GM19025 (cell line): ENCODE measurements around the gene TIMM10.

ENCODE experiments used
- ATAC-seq: cut with Tn5 transposase; IDR thresholded peaks from one replicate; pipeline ENCODE4 v1.9.1; 2021; ENCODE audit warnings: mild to moderate bottlenecking, low read depth, moderate library complexity; ENCODE audit not compliant: unreplicated experiment

TIMM10 gene, protein sequence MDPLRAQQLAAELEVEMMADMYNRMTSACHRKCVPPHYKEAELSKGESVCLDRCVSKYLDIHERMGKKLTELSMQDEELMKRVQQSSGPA

DNA sequence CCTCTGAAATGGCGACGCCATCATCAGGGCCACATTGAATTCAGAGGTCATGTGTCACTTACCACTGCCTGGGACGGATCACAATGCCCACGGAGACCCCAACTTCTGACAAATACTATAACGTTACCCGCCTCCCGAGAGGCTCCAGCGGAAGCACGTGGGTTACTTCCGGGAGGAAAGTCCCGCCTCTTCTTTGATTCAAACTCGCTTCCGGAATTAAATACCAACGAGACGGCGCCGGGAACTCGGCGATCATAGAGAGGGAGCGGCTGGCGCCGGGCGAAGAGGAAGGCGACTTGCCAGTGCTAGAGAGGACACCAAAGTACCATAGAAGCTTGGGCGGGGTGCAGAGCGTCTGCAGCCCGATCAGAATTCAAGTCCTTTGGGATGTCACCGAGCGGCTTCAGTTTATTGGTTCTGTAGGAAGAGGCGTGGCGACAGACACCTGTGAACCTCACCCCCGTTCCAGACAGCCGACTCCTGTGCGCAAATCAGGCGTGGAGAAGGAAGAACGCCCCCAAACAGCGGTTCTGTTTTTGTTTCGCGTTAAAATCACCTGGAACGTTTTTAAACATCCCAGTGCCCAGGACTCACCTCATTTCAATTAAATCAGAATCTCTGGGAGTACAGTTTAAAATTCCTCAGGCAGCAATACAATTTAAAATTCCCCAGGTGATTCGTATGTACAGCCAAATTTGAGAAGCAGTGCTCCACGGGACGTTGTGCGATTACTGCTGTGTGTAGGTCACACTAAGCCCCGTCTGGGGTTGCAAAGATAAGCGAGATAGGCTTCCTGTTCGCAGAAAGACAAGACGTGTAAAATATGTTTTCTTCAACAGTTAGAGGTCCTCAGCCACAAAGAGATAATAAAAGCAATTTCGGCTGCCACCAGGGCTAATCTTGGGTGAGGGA, at the start of gene TIMM10:
TSS of gene TIMM10 (minus strand) at position 159 of the 912 bp plus-strand sequence. CDS start 565 bp downstream, outside the sequence.
- peak; percentile 99 for ATAC-seq

DNA sequence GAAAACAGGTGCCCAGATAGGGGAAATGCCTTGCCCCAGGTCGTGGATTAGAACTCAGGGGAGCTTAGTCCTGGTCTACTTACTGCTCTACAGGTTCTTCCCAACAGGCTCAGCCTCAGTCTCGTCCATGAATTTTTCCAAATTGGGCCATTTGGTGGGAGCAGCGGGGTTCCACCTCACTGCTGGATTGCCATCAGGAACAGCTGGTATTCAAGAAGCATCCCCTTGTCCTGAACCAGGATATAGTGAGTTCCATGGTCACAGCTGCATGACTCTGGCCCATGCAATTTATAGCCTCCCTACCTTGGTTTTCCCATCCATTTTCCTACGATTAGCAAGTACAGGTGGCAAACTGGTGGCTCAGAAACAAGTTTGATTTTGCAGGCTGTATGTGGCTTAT, 43.5 kb upstream of the TIMM10 start:
- ATAC-seq, result no peak

DNA sequence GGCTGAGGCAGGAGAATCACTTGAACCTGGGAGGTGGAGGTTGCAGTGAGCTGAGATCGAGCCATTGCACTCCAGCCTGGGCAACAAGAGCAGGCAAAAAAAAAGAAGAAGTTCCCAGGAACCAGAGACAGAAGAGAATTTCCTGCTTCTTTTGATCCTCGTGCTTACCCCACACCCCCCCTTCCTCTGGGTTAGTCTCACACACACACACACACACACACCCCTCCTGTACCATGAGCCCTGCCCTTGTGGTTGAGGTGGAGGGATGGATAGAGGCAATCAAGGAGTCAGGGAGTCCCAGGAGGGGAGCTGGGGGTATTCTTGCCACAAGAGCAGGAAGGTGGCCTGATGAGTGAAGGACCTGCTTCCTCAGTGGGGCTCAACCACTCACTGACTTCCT, 41.1 kb upstream of the TIMM10 start:
- no peak for ATAC-seq

DNA sequence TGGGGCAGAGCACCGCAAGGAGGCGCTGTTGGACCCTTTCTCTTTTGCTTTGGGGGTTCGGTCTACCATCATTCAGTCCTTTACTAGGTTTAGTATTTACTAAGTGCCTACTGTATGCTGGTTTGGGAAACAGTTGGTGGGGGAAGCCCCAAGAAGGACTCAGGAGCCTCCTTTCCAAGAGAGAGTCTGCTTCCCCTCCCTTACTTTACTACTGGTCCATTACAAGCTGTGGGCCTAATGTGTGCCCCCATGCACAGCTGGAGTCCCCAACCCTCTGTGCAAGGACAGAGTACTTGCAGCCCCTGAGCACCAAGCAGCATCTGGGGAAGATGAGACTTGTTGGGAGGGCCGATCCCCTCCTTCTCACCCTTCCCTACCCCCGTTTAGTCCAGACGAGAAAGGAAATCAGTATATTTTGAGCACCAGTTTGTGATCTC, 37.8 kb upstream of the TIMM10 start:
- peak; percentile 4 for ATAC-seq

DNA sequence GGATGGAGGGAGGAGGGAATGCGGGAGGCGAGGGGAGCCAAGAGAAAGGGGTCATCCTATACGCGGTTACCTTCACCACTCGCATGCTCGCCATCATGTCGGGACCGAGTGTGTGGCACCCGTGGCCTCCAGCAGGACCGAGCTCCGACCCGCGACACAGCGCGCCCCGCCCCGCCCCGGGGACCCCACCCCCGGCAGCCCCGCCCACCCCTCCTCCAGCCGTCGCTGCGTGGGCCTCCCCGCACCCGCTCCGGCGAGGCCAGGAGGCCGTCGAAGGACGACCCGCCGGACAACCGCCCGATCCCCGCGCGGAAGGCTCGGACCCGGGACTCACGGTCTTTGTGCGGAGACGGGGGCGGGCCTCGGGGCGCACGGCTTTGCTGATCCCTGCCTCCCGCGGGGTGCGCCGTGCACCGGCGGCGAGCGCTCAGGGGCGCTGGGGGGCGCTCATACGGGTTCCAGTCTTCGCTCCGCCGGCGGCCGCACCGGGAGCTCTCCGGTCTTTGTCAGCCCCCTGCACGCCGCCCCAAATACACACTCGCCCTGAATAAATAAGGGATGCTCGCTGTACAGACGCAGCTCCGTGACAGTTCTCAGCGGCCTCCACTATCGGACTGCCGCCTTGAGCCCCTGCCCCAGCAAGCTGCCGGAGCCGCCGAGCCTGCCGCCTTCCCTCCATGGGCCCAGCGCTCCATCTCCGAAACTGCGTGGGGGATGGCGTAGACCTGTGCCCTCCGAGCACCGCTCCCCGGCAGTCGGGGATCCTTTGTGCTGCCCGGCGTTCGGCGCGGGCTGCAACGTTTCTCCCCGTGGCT, 37.2 kb upstream of the TIMM10 start, which contains the start of gene UBE2L6:
TSS of gene UBE2L6 (minus strand) at position 158 of the 815 bp plus-strand sequence. CDS start at position 97, 61 bp downstream.
- peak; percentile 45 for ATAC-seq

DNA sequence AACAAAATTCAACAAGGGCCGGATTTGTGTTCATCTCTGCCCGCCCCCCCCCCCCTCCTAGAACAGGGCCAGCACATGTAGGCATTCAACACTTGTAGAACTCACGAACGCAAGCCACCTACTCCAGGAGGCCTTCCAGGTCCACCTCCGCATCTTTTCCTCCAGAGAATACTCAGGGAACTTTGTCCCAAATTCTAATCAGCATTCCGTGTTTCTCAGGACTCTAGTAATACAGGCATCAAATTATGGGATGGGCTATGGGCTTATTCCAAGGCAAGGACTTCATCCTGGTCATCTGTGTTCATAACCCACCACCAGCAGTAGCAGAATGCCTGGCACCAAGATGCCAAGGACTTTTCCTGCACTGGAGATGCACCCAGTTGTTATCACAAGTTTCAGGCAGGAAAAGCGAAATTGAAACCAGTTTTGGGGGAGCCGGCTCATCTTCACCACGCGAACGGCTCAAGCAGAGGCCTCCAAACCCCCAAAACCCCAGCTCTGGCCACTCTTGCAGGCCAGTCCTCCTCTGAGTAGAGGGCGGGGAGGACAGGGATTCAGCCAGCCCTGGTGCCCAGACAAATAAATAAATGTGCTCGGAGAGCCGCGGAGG, 36.5 kb upstream of the TIMM10 start:
- ATAC-seq, result no peak

DNA sequence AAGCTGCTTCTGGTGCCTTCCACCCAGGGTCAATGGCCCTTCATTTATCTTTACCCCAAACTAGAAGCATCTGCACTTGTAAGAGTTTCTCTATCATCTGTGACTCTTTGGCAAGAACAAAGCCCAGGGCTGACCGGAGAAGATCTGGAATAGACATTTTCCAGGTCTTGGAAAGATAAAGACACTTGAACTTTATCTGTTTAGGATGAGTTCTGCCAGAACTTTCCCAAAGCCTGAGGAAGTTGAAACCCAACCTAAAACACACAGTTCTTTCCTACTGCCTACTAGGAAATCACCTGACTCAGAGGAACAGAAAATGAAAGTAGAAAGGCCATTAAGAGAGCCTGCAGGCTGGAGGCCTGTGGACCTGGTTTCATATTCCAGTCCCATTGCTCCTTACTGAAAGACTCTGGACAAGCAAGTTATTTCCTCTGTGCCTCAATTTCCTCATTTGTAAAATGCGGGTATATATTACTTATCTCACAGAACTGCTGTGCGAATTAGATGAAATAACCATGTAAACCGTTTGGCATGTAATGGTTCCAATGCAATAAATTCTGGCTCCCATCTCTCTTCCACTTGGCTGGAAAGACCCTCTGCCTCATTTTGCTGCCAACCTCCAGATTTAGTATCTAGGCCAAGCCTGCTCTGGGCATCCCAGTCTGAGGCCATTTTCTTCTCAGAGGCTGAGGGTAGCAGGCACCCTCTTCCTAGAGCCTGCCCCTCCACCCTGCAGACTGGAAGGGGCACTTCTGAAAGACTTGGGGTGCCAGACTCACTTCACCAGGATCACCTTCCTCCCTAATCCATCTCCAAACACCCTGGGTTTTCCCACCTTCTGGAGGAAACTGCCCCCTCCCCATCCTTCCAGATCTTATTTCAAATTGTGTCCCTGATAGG, 35.7 kb upstream of the TIMM10 start:
- ATAC-seq, result peak; percentile 56

DNA sequence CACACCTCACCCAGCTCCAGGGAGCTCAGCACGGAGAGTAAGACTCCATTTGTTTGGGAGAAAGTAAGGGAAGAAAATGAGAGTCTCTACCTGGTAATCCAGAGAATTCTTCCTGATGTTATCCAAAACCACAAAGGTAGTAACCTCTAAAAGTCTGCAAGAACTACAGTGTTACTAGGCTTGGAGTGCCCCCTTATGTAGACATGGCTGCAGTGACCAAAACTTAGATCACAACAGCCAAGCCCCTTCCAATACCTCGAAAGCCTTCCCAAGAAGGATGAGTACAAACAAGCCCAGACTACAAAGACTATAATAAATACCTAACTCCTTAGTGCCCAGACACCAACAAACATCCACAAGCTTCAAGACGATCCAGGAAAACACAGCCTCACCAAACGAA, 32.0 kb upstream of the TIMM10 start:
- ATAC-seq, result no peak

DNA sequence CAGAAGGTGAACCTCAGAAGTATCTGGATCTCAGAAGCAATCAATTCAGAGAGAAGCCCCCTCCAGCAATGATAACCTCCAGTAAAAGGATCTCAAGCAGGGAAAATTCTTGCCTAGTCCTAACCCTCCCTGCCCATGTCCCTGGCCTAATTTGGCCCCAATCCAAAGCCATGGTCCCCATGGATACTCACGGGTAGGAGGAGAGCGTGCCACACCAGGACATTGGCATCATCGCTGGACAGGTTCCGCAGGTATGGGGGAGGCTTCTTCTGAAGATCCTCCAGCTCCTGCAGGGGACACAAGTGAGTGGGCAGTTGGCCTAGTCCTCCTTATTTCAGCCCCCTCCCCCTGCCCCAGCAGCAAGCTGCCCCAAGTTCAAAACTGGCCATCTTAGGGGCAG, 29.6 kb upstream of the TIMM10 start:
- no peak for ATAC-seq

DNA sequence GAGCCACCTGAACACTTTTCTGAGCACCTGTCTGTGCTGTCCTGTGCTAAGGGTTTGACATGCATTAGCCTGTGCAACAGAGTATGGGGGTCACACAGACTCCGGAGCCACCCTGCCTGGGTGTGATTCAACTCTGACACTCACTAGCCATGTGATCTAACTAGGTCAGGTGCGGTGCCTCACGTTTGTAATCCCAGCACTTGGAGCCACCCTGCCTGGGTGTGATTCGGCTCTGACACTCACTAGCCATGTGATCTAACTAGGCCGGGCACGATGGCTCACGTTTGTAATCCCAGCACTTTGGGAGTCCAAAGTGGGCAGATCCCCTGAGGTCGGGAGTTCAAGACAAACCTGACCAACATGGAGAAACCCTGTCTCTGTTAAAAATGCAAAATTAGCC, 25.5 kb upstream of the TIMM10 start:
- no peak for ATAC-seq

DNA sequence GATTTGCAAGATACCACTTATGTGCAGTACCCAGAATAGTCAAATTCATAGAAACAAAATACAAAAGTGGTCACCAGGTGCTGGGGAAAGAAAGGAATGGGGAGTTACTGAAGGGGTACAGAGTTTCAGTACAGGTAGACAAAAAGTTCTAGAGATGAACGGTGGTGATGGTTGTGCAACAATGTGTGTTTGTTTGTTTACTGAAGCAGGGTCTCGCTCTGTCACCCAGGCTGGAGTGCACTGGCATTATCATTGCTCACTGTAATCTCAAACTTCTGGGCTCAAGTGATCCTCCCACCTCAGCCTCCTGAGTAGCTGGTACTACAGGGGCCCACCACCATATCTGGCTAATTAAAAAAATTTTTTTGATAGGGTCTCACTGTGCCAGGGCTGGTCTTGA, 24.8 kb upstream of the TIMM10 start:
- ATAC-seq, result no peak

DNA sequence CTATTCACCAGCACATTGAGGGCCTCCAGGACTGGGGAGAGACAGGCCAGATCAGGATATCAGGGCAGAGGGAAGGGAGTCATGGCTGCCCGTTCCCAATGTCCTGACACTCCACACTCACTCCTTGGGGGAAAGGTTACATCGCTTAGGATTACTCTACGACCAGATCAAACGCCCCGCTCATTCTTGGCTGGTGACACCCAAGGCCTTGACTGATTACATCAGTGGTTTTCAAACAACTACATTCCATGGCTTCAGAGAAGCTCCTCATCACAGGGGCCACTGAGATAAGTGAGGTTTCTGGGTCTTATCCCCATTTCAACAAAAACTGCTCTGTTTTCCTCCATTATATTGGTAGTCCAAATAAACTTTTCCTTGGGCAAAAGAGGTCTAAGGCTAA, 21.9 kb upstream of the TIMM10 start:
- no peak for ATAC-seq

DNA sequence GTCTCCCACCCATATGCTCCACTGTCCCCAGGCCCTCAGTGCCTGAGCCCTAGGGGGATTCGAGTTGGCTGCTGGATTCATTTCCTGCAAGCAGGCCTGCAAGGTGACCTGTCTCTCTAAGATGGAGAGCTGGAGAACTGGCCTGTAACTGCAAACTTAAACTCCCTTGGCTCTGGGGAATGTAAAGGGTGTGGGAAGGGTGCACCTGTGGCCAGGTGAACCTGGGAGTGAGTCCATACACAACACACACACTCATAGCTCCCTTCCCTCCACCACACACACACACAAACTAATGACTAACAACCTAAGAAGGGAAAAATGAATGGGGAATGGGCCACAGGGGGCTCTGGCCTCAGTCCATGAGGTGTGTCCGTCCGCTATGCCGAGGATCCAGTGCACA, 21.4 kb upstream of the TIMM10 start:
- no peak for ATAC-seq

DNA sequence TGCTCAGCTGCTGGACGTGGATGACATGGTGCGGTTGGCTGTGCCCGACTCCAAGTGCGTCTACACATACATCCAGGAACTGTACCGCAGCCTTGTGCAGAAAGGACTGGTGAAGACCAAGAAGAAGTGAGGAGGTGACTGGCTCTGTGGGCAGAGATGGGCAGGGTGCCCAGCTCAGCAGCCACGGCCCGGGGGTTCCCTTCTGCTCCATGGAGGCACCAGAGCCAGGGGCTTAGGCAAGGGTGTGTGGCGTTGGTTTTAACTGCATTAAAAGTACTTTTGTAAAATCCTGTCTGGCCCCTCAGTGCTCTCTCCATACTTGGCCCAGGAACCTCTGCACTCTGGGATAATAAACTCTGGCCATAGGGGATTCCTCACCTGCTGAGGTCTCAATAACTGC, 19.4 kb upstream of the TIMM10 start:
- ATAC-seq, result no peak

DNA sequence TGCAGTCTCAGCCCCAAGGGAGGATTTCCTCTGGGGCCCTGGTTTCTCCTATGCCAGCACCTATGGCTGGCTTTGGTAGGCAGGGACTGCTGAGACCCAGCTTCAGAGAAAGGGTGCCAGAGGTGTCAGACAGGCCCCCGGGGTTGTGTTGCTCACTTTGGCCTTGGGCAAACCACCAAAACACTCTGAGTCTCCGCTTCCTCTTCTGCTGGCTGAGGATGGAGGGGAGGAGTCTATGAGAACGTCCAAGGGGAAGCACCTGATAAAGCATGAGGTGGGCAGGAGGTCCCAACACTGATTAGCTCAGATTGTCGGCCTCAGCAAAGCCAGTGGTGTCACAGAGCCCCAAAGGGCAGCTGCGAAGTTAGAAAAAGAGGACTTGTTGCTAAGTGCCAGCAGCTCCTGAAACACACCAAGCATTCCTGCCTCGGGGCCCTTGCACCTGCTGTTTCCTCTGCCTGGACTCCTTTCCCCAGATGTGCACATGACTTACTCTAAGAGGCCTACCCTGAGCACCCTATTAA, 17.4 kb upstream of the TIMM10 start:
- peak; percentile 85 for ATAC-seq

DNA sequence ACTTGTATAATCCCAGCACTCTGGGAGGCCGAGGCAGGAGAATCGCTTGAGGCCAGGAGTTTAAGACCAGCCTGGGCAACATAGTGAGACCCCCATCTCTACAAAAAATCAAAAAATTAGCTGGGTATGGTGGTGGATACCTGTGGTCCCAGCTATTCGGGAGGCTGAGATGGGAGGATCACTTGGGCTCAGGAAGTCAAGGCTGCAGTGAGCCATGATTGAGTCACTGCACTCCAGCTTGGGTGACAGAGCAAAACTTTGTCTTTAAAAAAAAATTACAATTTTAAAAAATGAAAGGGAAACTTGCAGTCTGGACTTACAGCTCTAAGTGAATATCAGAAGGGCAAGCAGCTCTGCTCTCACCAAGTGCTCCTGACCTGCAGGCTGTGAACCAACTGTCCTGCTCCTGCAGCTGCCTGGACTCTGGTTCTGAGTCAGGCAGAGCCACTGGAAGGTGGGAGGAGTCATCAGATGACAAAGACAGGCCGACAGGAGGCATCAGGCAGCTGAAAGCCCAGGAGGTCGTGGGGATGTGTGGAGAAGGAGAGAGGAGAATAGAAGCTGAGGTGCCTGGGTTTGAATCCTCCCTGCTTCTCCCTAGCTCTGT, 16.4 kb upstream of the TIMM10 start:
- ATAC-seq, result peak; percentile 52

DNA sequence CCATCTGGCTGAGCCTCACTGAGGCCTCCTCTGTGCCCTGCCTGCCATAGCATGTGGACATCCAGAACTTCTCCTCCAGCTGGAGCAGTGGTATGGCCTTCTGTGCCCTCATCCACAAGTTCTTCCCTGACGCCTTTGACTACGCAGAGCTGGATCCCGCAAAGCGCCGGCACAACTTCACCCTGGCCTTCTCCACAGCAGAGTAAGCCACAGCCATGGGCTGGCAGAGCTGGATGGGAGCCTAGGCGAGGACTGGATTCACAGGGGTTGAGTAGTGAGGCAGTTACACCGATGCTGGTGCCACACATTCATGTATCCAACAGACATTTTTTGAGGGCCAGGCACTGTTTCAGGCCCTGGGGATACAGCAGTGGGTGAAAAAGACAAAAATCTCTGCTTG, 15.9 kb upstream of the TIMM10 start:
- ATAC-seq, result no peak

DNA sequence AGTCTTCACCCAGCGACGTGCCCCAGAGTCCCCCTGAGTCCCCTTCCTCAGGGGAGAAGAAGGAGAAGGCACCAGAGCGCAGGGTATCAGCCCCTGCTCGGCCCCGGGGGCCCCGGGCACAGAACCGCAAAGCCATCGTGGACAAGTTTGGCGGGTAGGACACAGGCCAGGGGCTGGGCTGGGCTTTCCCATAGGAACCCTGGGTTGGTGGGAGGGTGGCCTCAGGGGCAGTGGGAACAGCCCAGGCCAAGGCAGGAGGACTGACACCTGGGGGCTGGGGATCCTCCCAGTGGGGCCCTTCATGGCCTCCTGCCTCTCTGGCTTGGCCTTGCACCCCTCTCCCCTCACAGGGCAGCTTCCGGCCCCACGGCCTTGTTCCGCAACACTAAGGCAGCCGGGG, 15.3 kb upstream of the TIMM10 start:
- no peak for ATAC-seq

DNA sequence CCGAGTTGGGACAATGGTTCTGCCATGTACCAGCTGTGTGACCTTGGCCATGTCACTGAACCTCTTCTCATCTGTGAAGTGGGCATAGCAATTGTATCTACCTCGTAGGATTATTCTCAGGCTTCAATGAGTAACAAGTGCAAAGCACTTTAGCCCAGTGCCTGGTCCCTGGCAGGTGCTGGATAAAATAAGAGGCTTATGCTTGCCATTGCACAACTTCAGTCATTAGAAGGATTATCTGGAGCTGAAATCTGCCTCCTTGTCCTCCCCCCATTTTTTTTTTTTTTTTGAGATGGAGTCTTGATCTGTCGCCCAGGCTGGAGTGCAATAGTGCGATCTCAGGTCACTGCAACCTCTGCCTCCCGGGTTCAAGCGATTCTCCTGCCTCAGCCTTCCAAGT, 14.0 kb upstream of the TIMM10 start:
- no peak for ATAC-seq
